Endothelial cell of umbilical vein (primary cell): ENCODE data around the gene NECAB2. TPM values are rescaled to one million over a fixed set of nuclear protein-coding genes. Genes with fewer than 3 reads are reported as not detected.

ENCODE experiments used
- BruUV-seq: library from RNA; stranded (reverse); fragments of 400-500 nt; replicated peaks from 2 replicates; lab custom pipeline; 2021; lab: Mats Ljungman, UMichigan
- CTCF ChIA-PET: fragments of 300-600, 350-600 bp; sonication (Branson Sonifier 250); formaldehyde crosslinking; loops from one replicate; lab custom pipeline; 2021; ENCODE audit warnings: antibody characterized with exemption, inconsistent platforms; lab: Charles Lee
- POLR2A ChIA-PET: fragments of 300-600, 350-600 bp; sonication (Branson Sonifier 250); formaldehyde crosslinking; loops from one replicate; lab custom pipeline; 2021; ENCODE audit warnings: antibody characterized with exemption, inconsistent platforms; lab: Charles Lee
- DNase-seq: peaks from one replicate; pipeline ENCODE4 v3.0.0-alpha.2; 2011; ENCODE audit warnings: low read depth, low spot score
- FAIRE-seq: peaks from 2 replicates; lab custom pipeline; 2011; peaks lifted over from hg19 to GRCh38; lab: Jason Lieb, UNC
- H2AFZ ChIP-seq: 2 replicates; pipeline ENCODE4 v1.6.0; 2012; ENCODE audit warnings: low read depth, low read length, control low read depth, inconsistent platforms
- H3K27ac ChIP-seq: 2 replicates; pipeline ENCODE4 v1.5.1; 2011; ENCODE audit warnings: low read depth, mild to moderate bottlenecking, control low read depth, low read length, moderate library complexity; ENCODE audit not compliant: insufficient read depth
- H3K27me3 ChIP-seq, 2 experiments: 2 replicates each; pipeline versions ENCODE4 v1.6.0 to v1.6.1; 2011; ENCODE audit warnings: low read length in 2 of 2, mixed read lengths in 1 of 2; ENCODE audit not compliant: control insufficient read depth in 2 of 2, insufficient read depth in 2 of 2
- H3K36me3 ChIP-seq, 2 experiments: 2 replicates in 1 of 2; 3 replicates in 1 of 2; pipeline ENCODE4 v1.5.1; 2011; ENCODE audit warnings: low read length in 2 of 2, mild to moderate bottlenecking in 1 of 2, moderate library complexity in 1 of 2; ENCODE audit not compliant: control insufficient read depth in 2 of 2, insufficient read depth in 2 of 2; ENCODE audit errors: extremely low read depth in 1 of 2
- H3K4me1 ChIP-seq: 3 replicates; pipeline ENCODE4 v1.5.1; 2011; ENCODE audit warnings: mild to moderate bottlenecking, low read length; ENCODE audit not compliant: control insufficient read depth, insufficient read depth; ENCODE audit errors: extremely low read depth
- H3K4me2 ChIP-seq: 2 replicates; pipeline ENCODE4 v1.6.1; 2011; ENCODE audit warnings: low read length, control low read depth, mixed read lengths; ENCODE audit not compliant: insufficient read depth
- H3K4me3 ChIP-seq, 3 experiments: fragments of 200-600 bp in 1 of 3; sonication (generic), shearing (Covaris generic) in 1 of 3; replicated peaks in 1 of 3; 2 replicates each; pipeline ENCODE4 v1.5.1; 2011 to 2016; ENCODE audit warnings: control low read depth in 3 of 3, low read length in 3 of 3, mild to moderate bottlenecking in 2 of 3, inconsistent platforms in 1 of 3, low read depth in 1 of 3, moderate library complexity in 1 of 3; ENCODE audit not compliant: insufficient read depth in 1 of 3
- H3K79me2 ChIP-seq: 2 replicates; pipeline ENCODE4 v1.6.0; 2012; ENCODE audit warnings: low read length, inconsistent platforms; ENCODE audit not compliant: control insufficient read depth, insufficient read depth
- H3K9ac ChIP-seq: replicated peaks from 2 replicates; pipeline ENCODE3; 2011; ENCODE audit warnings: low read length, control low read depth; ENCODE audit not compliant: insufficient read depth; ENCODE audit errors: extremely low read depth
- H3K9me1 ChIP-seq: replicated peaks from 3 replicates; pipeline ENCODE4 v1.6.0; 2011; ENCODE audit warnings: mild to moderate bottlenecking, low read length; ENCODE audit not compliant: control insufficient read depth, insufficient read depth; ENCODE audit errors: extremely low read depth
- H3K9me3 ChIP-seq: replicated peaks from 2 replicates; pipeline ENCODE4 v1.5.1; 2012; ENCODE audit warnings: low read length, inconsistent platforms; ENCODE audit not compliant: control insufficient read depth, insufficient read depth
- H4K20me1 ChIP-seq: replicated peaks from 2 replicates; pipeline ENCODE3; 2011; ENCODE audit warnings: mild to moderate bottlenecking, low read length; ENCODE audit not compliant: control insufficient read depth, insufficient read depth; ENCODE audit errors: extremely low read depth
- EZH2 ChIP-seq: IDR thresholded peaks from 2 replicates; pipeline ENCODE4 v1.6.1; 2012; ENCODE audit warnings: borderline replicate concordance, low read depth, mild to moderate bottlenecking, moderate library complexity, low read length, inconsistent platforms; ENCODE audit not compliant: severe bottlenecking
- FOS ChIP-seq: IDR thresholded peaks from 2 replicates; pipeline ENCODE4 v1.6.1; 2011; ENCODE audit warnings: mild to moderate bottlenecking, low read length, moderate library complexity, borderline replicate concordance; ENCODE audit not compliant: insufficient read depth
- GATA2 ChIP-seq: IDR thresholded peaks from 2 replicates; pipeline ENCODE4 v1.7.0; 2011; ENCODE audit warnings: low read depth, mild to moderate bottlenecking, moderate library complexity, mixed read lengths, low read length; ENCODE audit not compliant: insufficient read length, insufficient read depth
- JUN ChIP-seq: IDR thresholded peaks from 2 replicates; pipeline ENCODE4 v1.6.1; 2011; ENCODE audit warnings: borderline replicate concordance, low read depth; ENCODE audit not compliant: insufficient read length, insufficient read depth
- MYC ChIP-seq: IDR thresholded peaks from one replicate; pipeline ENCODE4 v1.6.1; 2011; ENCODE audit warnings: mild to moderate bottlenecking, low read depth, low read length
- POLR2A ChIP-seq: IDR thresholded peaks from 2 replicates; pipeline ENCODE4 v1.6.1; 2012; ENCODE audit warnings: low read depth, mild to moderate bottlenecking, control low read depth, low read length
- POLR2AphosphoS5 ChIP-seq: IDR thresholded peaks from 2 replicates; pipeline ENCODE4 v1.6.1; 2012; ENCODE audit warnings: low read depth, mild to moderate bottlenecking, control low read depth, low read length, moderate library complexity; ENCODE audit not compliant: insufficient read depth
- dilution Hi-C: fragments of 300-500 bp; cut with MboI; formaldehyde crosslinking; loops from one replicate; pipeline ENCODE4 v1.15.0; 2019; ENCODE audit warnings: low sequenced_read_pairs; ENCODE audit not compliant: extremely low pct_ligation_motif_present
- intact Hi-C: fragments of 100-400 bp; cut with micrococcal nuclease; formaldehyde crosslinking; loops from one replicate; pipeline ENCODE4 v1.10.0; 2022
- polyA plus RNA-seq, 4 experiments: library from polyadenylated mRNA; depleted of rRNA in 3 of 4; stranded (reverse) in 3 of 4; unstranded in 1 of 4; fragments of >200 nt; gene quantifications; 2 replicates each; pipeline versions ENCODE4 v1.2.1 to v1.2.3, GENCODE V29; 2011 to 2012; ENCODE audit warnings: missing spikeins in 1 of 4
- total RNA-seq: library from RNA; stranded (reverse); gene quantifications from 2 replicates; pipeline ENCODE4 v1.2.3, GENCODE V29; 2021
- TF ChIP-seq, protein P1 (sequence below): IDR thresholded peaks from 2 replicates; pipeline ENCODE4 v1.6.1; 2011; ENCODE audit not compliant: insufficient read depth, insufficient read length
- TF ChIP-seq, protein P2 (sequence below), 2 donors: IDR thresholded peaks; 1 replicate in 1 of 2; 2 replicates in 1 of 2; pipeline ENCODE4 v1.5.1; 2011; ENCODE audit warnings: low read length in 2 of 2, mild to moderate bottlenecking in 2 of 2, moderate library complexity in 2 of 2, control low read depth in 1 of 2, inconsistent platforms in 1 of 2, low read depth in 1 of 2; ENCODE audit not compliant: insufficient read depth in 1 of 2; ENCODE audit errors: extremely low read depth in 1 of 2

The NECAB2 gene
- total and polyA plus RNA-seq, 2 donors (not counting 3 experiments of a cell fraction or from before 2014, with no cell fraction given) = 0.26 to 0.31 TPM

DNA sequence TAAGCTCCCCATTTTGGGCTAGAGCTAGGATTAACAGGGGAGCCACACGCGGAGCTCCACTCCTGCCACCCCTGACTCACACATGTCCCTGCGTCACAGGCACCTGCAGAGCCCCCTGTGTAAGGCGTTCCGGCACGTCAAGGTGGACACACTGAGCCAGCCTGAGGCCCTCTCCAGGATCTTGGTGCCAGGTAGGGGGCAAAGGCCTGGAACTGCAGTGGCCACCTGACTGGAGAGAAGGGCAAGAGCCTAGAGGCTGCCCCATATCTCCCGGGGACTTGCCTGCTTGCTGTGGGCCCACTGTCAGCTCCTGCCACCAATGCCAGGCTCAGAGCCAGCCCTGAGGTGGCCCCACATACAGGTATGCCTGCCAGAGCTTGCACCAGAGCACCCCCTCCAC is 33.7 kb downstream of the NECAB2 start:
- BruUV-seq = no TSS peak
- no peaks in the 10 kb centered on the region for H3K9me1 ChIP-seq
- POLR2A ChIA-PET = no interaction called here
- H3K36me3 ChIP-seq = no peaks in the 10 kb centered on the region
- dilution Hi-C loops = no loop called here
- H3K4me1 ChIP-seq = no peaks in the 10 kb centered on the region
- DNase-seq = no peak
- H3K9ac ChIP-seq = no peak overlapping the region
- FAIRE-seq = no peak
- no peak overlapping the region for H3K27ac ChIP-seq
- TF ChIP-seq EZH2 = no peak
- TF ChIP-seq FOS = no peak
- TF ChIP-seq, protein P1, sequence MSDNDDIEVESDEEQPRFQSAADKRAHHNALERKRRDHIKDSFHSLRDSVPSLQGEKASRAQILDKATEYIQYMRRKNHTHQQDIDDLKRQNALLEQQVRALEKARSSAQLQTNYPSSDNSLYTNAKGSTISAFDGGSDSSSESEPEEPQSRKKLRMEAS = no peak
- TF ChIP-seq, protein P2, sequence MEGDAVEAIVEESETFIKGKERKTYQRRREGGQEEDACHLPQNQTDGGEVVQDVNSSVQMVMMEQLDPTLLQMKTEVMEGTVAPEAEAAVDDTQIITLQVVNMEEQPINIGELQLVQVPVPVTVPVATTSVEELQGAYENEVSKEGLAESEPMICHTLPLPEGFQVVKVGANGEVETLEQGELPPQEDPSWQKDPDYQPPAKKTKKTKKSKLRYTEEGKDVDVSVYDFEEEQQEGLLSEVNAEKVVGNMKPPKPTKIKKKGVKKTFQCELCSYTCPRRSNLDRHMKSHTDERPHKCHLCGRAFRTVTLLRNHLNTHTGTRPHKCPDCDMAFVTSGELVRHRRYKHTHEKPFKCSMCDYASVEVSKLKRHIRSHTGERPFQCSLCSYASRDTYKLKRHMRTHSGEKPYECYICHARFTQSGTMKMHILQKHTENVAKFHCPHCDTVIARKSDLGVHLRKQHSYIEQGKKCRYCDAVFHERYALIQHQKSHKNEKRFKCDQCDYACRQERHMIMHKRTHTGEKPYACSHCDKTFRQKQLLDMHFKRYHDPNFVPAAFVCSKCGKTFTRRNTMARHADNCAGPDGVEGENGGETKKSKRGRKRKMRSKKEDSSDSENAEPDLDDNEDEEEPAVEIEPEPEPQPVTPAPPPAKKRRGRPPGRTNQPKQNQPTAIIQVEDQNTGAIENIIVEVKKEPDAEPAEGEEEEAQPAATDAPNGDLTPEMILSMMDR (IDR thresholded peaks at IDR 0.05; ENCODE audit: extremely low read depth in 1 of 2, insufficient read depth in 1 of 2, low read depth in 1 of 2, low read length in 2 of 2) = no peak
- no peak for TF ChIP-seq POLR2A
- TF ChIP-seq POLR2AphosphoS5 = no peak
- no peak for TF ChIP-seq MYC
- TF ChIP-seq GATA2 = no peak
- TF ChIP-seq JUN = no peak
- no peaks in the 10 kb centered on the region for H3K9me3 ChIP-seq
- H2AFZ ChIP-seq = no peak overlapping the region
- H4K20me1 ChIP-seq = no peaks in the 10 kb centered on the region
- no peaks in the 10 kb centered on the region for H3K79me2 ChIP-seq
- H3K4me3 ChIP-seq = no peak overlapping the region
- intact Hi-C loops = no loop called here
- CTCF ChIA-PET = interaction anchor here (0.6 to 1.4 kb wide), 2 partner anchors 24 to 617 kb away, joined by 4 read pairs; no protein-coding TSS in a partner anchor
- H3K27me3 ChIP-seq = peaks cover 0 to 1% of the 10 kb centered on the region in 2 experiments
- H3K4me2 ChIP-seq = no peak overlapping the region
